AG10803 (cell line): Measurements from ENCODE around the gene DIS3L2.

Experiments
- DNase-seq: peaks from one replicate; pipeline ENCODE4 v3.0.0; 2010; ENCODE audit warnings: low read depth
- H3K4me3 ChIP-seq: 2 replicates; pipeline ENCODE4 v1.5.1; 2011; ENCODE audit warnings: mild to moderate bottlenecking, low read length, control low read depth
- CTCF ChIP-seq: conservative IDR thresholded peaks from 2 replicates; pipeline ENCODE4 v1.5.1; 2011; ENCODE audit warnings: mild to moderate bottlenecking, low read length, control low read depth, inconsistent platforms

DIS3L2 gene

GRCh38 chr2:232273903-232274643 is 312.6 kb downstream of the DIS3L2 start:
- DNase-seq = no peak
- no peak overlapping the region for H3K4me3 ChIP-seq
- no peak for TF ChIP-seq CTCF

GRCh38 chr2:232275670-232276069 is 314.2 kb downstream of the DIS3L2 start:
- no peak for TF ChIP-seq CTCF
- no peak overlapping the region for H3K4me3 ChIP-seq
- no peak for DNase-seq

- TF ChIP-seq CTCF = no peak
- no peak overlapping the region for H3K4me3 ChIP-seq
- no peak for DNase-seq
These were observed 314.7 kb downstream of the DIS3L2 start for GRCh38 chr2:232276084-232276732.

- H3K4me3 ChIP-seq = no peak overlapping the region
- TF ChIP-seq CTCF = no peak
- DNase-seq = no peak
These were observed 315.3 kb downstream of the DIS3L2 start for GRCh38 chr2:232276733-232277313.

GRCh38 chr2:232278534-232278933 is 317.0 kb downstream of the DIS3L2 start:
- no peak for TF ChIP-seq CTCF
- no peak overlapping the region for H3K4me3 ChIP-seq
- no peak for DNase-seq

GRCh38 chr2:232280341-232280740 is 318.8 kb downstream of the DIS3L2 start:
- DNase-seq = no peak

More at GRCh38 chr2:232280341-232280740, 318.8 kb downstream of the DIS3L2 start:
- no peak for TF ChIP-seq CTCF
- no peak overlapping the region for H3K4me3 ChIP-seq
